Measurements from ENCODE around the gene FAM174B.

GRCh38 chr15:92603278-92603677, 52.3 kb downstream of the FAM174B start:
- TF ChIP-seq POLR2A (IDR thresholded peaks at IDR 0.05): no peak
- TF ChIP-seq EP300 (IDR thresholded peaks at IDR 0.05; ENCODE audit: low read depth): no peak
- no peak for TF ChIP-seq CTCF (IDR thresholded peaks at IDR 0.05)
- TF ChIP-seq POLR2AphosphoS5 (IDR thresholded peaks at IDR 0.05): no peak
